Muscle of leg (tissue), 11 donors: ENCODE measurements around the gene CRX. TPM values are rescaled to one million over a fixed set of nuclear protein-coding genes. Genes with fewer than 3 reads are reported as not detected.
"Not testable (repeated sequence)": the region's sequence is repeated elsewhere in the genome, so short reads cannot be mapped to it uniquely, and the experiment has no call there.

Experiments
- DNase-seq: peaks from one replicate; pipeline ENCODE4 v3.0.0; 2013
- H3K27ac ChIP-seq: one replicate; pipeline ENCODE4 v1.5.1; 2013; ENCODE audit warnings: mild to moderate bottlenecking, low read length, control low read depth
- H3K27me3 ChIP-seq: one replicate; pipeline ENCODE4 v1.6.1; 2013; ENCODE audit warnings: low read length; ENCODE audit not compliant: control insufficient read depth, insufficient read depth
- H3K36me3 ChIP-seq: one replicate; pipeline ENCODE4 v1.6.1; 2013; ENCODE audit warnings: low read length; ENCODE audit not compliant: control insufficient read depth, insufficient read depth
- H3K4me1 ChIP-seq: one replicate; pipeline ENCODE4 v1.6.1; 2013; ENCODE audit warnings: low read length; ENCODE audit not compliant: control insufficient read depth, insufficient read depth
- H3K4me3 ChIP-seq: one replicate; pipeline ENCODE4 v1.5.1; 2013; ENCODE audit warnings: low read length, control low read depth
- H3K9me3 ChIP-seq: replicated peaks from 2 replicates; pipeline ENCODE4 v1.6.1; 2013; ENCODE audit warnings: low read depth, low read length; ENCODE audit not compliant: control insufficient read depth
- WGBS: methylation state at CpG from one replicate; pipeline ENCODE4 v1.1.5; 2013; ENCODE audit warnings: missing lambda C conversion rate; ENCODE audit not compliant: insufficient coverage; 5-methylcytosine and 5-hydroxymethylcytosine counted together
- polyA plus RNA-seq, 8 donors: library from polyadenylated mRNA; unstranded; fragments of 120-200 nt; gene quantifications; one replicate each; pipeline versions ENCODE4 v1.2.1 to v1.2.3, GENCODE V29; 2013; ENCODE audit warnings: inconsistent platforms in 1 of 8, low replicate concordance in 1 of 8; ENCODE audit not compliant: insufficient read length in 8 of 8, insufficient read depth in 1 of 8
- total RNA-seq: library from RNA; stranded (reverse); fragments of 120-200 nt; gene quantifications from one replicate; pipeline ENCODE4 v1.2.4, GENCODE V29; 2013

Gene CRX
- total and polyA plus RNA-seq, 9 donors, result 0.05 to 0.09 (median 0.07) TPM; not detected in 6

DNA sequence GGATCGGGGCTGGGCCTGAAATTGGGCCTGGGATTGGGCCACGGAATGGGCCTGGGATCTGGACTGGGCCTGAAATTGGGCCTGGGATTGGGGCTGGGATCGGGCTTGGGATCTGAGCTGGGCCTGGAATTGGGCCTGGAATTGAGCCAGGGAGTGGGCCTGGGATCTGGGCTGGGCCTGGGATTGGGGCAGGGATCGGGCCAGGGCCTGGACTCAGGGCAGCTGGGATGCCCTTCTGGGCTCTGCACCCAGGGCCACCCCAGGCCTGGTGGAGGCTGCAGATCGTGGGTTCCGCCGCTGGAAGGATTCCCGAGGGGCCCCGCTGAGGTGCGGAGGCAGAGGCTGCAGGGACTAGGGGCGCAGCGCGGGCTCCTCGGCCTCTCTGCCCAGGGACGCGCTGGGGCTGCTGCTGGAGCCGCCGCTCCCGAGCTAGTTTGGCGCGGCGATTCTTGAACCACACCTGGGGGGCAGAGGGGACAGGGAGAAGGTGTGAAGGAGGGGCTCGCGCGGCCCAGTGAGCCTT, 19.2 kb upstream of the CRX start:
- WGBS, result 78% methylated on average over 9 of the region's 25 CpGs

DNA sequence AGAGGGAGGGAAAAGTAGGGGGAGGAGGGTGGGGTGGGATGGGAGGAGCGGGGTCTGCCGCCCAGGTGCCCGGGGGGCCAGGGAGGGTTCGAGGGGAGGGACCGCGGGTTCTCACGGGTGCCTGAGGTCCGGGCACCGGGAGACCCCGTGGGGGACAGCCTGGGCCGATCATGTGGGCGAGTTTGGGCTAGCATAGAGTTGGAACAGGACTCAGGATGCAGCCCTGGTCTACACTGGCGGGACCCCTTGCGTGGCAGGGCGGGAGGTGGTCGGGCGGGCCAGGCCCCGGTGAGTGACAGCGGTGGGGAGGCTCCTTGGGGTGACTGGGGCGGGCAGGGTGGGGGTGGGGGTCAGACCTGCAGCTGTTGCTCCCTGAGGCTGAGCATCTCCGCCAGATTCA, 18.6 kb upstream of the CRX start:
- not testable (repeated sequence) for H3K4me3 ChIP-seq, H3K27ac ChIP-seq, DNase-seq, H3K36me3 ChIP-seq, H3K27me3 ChIP-seq, H3K4me1 ChIP-seq, H3K9me3 ChIP-seq
- 73% methylated on average over 11 of the region's 21 CpGs for WGBS

More for the DNA sequence above, 19.2 kb upstream of the CRX start:
- Histone ChIP-seq H3K36me3 (no peaks in the 10 kb centered on the region), H3K27me3 (no peaks in the 10 kb centered on the region), H3K4me1 (no peaks in the 10 kb centered on the region), H3K9me3 (peaks cover 4% of the 10 kb centered on the region), H3K27ac (no peak overlapping the region), H3K4me3 (no peak overlapping the region)
- DNase-seq, result no peak

DNA sequence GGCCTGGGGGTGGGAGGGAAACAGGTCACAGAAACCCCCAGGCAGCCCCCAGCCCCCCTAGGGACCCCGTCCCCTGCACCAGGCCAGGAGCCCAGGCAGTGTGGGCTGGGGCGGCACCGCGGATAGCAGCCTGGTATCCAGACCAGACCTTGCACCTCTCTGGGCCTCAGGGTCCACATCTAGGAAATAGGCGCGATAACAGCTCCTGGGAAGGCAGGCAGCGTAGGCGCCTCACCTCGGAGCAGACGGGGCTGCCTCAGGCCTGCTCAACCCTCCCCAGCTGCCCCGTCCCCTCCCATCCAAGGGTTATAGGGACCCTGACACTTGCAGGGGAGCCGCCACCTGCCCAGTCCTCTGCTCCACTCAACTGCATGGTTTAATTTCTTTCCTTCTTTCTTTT, 18.1 kb upstream of the CRX start:
- DNase-seq, H3K4me3 ChIP-seq, H3K27me3 ChIP-seq, H3K27ac ChIP-seq, H3K9me3 ChIP-seq, H3K4me1 ChIP-seq, H3K36me3 ChIP-seq: not testable (repeated sequence)
- no CpG with 5 or more reads among the region's 12 CpGs for WGBS

DNA sequence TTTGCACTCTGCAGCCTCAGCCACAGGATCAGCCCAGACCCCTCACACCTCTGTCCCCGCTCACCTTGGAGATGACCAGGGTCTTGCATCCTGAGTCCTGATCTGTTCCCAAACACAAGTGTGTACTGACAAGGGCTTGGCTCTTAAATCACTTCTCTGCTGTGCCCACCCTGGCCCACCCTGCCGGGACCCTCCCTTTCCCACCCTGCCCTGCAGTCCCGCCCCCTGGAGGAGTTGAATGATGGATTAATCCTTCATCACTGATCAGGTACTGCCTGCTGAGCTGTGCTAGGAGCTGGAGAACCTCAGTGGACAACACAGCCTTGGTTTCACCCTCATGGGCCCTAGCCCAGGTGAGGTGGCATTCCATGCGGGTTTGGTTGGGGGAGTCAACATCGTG, 17.3 kb upstream of the CRX start, which contains the start of gene TPRX1:
TPRX1 (minus strand) TSS at position 101 of the 400 bp plus-strand sequence; CDS start at position 89, 12 bp downstream.
- H3K9me3 ChIP-seq, H3K4me3 ChIP-seq, H3K4me1 ChIP-seq, H3K27ac ChIP-seq, H3K27me3 ChIP-seq, DNase-seq, H3K36me3 ChIP-seq: not testable (repeated sequence)
- WGBS, result 60% methylated on average over 1 of the region's 5 CpGs

GRCh38 chr19:47805313-47805712, 16.4 kb upstream of the CRX start:
- Histone ChIP-seq H3K4me3 (no peak overlapping the region), H3K9me3 (peaks cover 4% of the 10 kb centered on the region), H3K27me3 (no peaks in the 10 kb centered on the region), H3K27ac (no peak overlapping the region), H3K36me3 (no peaks in the 10 kb centered on the region), H3K4me1 (no peaks in the 10 kb centered on the region)
- no peak for DNase-seq
- 73% methylated on average over 8 of the region's 10 CpGs for WGBS

DNA sequence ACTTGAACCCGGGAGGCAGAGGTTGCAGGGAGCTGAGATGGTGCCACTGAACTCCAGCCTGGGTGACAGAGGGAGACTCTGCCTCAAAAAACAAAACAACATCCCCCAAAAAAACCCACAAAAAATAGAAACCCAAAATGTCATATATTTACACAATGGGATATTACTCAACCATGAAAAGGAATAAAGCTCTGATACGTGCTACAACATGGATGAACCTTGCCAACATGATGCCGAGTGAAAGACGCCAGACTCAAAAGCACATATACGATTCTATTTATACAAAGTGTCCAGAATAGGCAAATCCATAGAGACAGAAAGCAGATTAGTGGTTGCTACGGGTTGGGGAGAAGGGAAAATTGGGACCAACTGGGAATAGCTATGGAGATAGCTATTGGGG, 15.3 kb upstream of the CRX start:
- Histone ChIP-seq H3K9me3 (peaks cover under 1% of the 10 kb centered on the region), H3K36me3 (no peaks in the 10 kb centered on the region)
- 75% methylated on average over 1 of the region's 6 CpGs for WGBS

DNA sequence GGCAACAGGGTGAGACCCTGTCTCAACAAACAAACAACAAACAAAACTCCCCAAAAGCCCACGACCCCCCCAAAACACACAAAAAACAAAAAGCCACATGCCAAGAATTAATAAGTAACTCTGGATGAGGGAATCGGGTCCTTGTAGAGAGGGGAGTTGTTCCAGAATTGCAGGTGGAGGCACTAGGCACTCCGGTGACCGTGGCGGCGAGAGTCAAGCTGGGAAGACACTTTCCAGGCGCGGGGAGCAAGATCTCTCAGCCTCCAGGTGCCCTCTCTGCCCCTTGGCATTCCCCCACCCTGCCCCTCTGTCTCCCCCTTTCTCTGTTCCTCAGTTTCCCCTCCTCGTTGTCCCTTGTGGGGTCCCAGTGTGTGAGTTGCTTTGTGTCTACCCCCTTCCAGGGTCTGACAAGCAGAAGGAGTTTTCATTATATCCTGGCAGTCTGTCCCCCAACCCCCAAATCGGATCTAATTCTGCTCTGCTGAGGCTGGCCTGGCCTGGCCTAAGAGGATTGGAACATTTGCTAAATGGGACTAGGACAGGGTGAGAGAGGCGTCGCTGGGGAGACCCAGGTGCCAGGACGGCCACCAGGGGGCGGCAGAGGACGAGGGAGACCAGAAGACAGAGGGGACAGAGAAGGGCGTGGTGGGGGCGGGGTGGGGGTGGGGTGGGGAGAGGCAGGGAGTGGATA, 8.3 kb upstream of the CRX start:
- Histone ChIP-seq H3K4me3 (no peak overlapping the region), H3K4me1 (no peaks in the 10 kb centered on the region), H3K27me3 (peaks cover 3% of the 10 kb centered on the region), H3K9me3 (no peaks in the 10 kb centered on the region), H3K36me3 (no peaks in the 10 kb centered on the region), H3K27ac (no peak overlapping the region)
- DNase-seq, result peak; percentile 66
- 64% methylated on average over 8 of the region's 17 CpGs for WGBS

More for the DNA sequence above, 15.3 kb upstream of the CRX start:
- Histone ChIP-seq H3K4me1 (no peaks in the 10 kb centered on the region), H3K27me3 (no peaks in the 10 kb centered on the region), H3K4me3 (no peak overlapping the region), H3K27ac (no peak overlapping the region)
- no peak for DNase-seq

- 57% methylated on average over 3 of the region's 7 CpGs for WGBS
- no peaks in the 10 kb centered on the region for H3K9me3 ChIP-seq
- H3K4me1 ChIP-seq, result no peaks in the 10 kb centered on the region
- no peak for DNase-seq
- H3K27ac ChIP-seq, result no peak overlapping the region
- H3K36me3 ChIP-seq, result no peaks in the 10 kb centered on the region
- H3K4me3 ChIP-seq, result no peak overlapping the region
- H3K27me3 ChIP-seq, result peaks cover 3% of the 10 kb centered on the region
These were observed 7.8 kb upstream of the CRX start for GRCh38 chr19:47813995-47814328.

- not testable (repeated sequence) for H3K36me3 ChIP-seq, H3K27ac ChIP-seq, H3K27me3 ChIP-seq, H3K4me3 ChIP-seq, H3K4me1 ChIP-seq, H3K9me3 ChIP-seq, DNase-seq
- WGBS, result no CpG with 5 or more reads among the region's 8 CpGs
These were observed 5.5 kb upstream of the CRX start for GRCh38 chr19:47816270-47816669.

DNA sequence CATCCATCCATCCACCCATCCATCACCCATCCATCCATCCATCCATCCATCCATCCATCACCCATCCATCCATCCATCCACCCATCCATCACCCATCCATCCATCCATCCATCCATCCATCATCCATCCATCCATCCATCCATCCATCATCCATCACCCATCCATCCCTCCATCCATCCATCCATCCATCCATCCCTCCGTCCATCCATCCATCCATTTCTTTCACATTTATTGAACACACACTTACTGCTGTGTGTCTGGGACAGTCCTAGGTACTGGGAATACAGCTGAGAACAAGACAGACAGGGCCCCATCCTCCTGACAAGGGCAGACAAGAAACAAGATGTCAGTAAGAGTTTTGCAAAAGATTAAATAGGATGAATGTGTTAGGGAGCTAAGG, 3.5 kb upstream of the CRX start:
- not testable (repeated sequence) for H3K27me3 ChIP-seq, H3K27ac ChIP-seq, DNase-seq, H3K4me1 ChIP-seq, H3K9me3 ChIP-seq, H3K4me3 ChIP-seq, H3K36me3 ChIP-seq
- no CpG with 5 or more reads among the region's 1 CpG for WGBS

DNA sequence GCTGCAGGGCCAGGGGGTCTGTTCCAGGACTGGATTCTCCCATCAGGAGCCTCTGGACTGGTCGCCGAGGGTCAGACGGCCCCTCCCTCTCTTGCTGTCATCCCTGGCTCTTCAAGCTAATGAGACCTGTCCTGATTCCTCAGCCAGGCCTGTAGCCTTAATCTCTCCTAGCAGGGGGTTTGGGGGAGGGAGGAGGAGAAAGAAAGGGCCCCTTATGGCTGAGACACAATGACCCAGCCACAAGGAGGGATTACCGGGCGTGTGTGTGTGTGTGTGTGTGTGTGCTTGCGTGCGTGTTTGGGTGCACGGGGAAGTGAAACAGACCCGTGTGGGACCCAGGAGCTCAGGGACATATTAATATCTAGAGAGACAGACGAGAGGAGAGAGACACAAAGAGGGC, 1.9 kb upstream of the CRX start:
- 0% methylated on average over 7 of the region's 10 CpGs for WGBS
- Histone ChIP-seq H3K4me1 (peaks cover 3% of the 10 kb centered on the region), H3K27ac (no peak overlapping the region), H3K4me3 (no peak overlapping the region), H3K9me3 (no peaks in the 10 kb centered on the region), H3K27me3 (peaks cover 10% of the 10 kb centered on the region), H3K36me3 (no peaks in the 10 kb centered on the region)
- no peak for DNase-seq
